HL-60/S4 treated with phorbol 12-myristate 13-acetate at 8.2 ng/mL for 4 days and 3 days (cell line): ENCODE data around the gene MOB2.

ENCODE experiments used
- in situ Hi-C: fragments of 300-500 bp; cut with MboI; formaldehyde crosslinking; loops from 2 replicates; pipeline ENCODE4 v1.15.0; 2022; ENCODE audit warnings: low sequenced_read_pairs

MOB2 gene

DNA sequence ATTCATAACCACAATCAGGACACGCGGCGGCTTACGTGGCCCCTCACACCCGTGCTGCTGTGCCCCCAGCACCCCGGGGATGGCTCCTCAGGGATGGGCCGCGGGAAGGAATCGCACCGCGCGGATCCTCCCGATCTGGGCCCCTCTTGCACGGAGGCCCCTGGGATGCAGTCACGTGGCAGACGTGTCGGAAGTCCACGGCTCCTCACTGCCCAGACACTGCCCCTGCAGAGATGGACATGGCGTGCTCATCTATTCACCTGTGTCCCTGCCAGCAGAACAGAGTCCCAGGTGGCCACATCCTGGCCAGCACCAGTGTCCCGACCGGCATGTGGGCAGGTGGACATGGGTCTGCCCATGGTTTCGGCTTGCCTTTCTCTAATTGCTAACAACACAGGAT lies 12.8 kb downstream of the MOB2 start:
- in situ Hi-C loops = no loop called here

DNA sequence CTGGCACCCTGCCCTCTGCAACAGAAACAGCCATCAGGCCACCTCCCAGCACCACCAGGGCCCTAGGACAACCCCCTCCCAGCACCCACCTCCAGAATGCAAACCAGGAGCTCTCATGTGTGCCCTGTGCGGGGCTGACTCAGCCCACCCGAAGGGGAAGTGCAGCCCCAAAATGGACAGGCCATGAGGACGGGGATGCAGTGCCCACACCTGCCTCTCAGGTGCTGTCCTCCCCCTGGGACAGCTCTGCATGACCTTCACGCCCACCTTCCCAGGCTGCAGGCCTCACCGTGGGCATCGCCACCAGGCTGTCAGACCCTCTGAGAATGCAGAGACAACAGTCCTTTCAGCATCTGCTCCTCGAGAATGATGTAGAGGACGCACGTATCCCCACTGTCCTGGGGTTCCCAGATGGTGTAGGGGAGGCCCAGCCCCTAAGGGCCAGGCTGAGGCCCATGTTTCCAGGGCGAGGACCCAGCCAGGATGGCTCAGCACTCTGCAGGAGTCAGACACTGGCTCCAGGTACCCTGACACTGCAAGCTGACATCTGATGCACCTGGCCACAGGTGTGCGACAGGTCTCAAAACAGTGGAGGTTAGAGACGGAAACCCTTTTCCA lies 13.5 kb downstream of the MOB2 start:
- in situ Hi-C loops = no loop called here

DNA sequence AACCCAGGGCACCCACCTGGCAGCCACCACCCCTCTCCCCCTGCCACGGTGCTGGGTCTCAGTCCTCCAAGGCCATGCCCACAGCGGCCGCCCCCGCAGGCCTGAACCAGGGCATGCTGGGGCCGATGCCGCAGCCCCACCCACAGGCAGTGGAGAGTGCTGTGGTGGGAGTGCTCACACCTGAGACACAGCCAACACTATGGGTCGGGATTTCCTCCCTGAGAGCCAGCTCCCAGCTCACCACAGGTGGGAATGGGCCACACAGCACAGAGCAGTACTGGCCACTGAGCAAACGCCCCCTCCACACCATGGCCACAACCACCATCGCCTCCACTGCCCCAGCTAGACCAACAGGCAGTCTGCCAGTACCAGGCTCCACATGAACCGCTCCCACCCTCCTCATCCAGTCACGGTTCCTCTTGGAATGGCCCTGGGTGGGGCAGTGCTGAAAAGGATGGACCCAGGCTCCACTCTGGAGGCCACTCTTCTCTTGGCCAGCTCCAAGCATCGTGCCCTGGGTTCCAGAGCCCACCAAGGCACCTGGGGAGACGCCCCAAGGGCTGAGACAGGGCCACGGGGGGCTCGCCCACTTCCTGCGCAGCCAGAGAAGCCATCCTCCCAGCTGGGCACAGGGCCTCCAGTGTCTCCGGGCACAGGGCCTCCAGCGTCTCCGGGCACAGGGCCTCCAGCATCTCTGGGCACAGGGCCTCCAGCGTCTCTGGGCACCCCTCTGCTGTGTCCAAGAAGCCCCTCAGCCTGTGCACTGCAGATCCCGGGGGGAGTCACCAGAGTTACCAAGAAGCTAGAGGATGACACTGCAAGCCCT lies 14.2 kb downstream of the MOB2 start:
- in situ Hi-C loops = no loop called here

DNA sequence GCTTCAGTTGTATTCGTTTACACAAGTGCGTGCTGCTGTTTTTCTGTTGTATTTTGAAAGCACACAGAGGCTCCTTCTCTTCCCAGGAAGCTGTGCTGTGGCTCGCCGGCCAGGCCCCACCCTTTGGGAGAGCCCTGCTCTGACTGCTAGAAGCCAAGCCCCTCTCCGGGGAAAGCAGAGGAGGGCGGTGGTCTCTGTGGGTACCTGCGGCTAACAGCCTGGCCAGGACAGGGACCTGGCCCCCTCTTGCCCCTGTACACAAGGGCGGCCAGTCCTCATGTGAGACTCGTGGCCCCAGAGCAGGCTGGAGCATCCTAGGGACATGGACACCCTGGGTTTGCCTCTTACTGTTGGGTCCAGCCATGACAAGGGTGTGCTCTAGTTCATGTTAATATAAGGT lies 14.8 kb downstream of the MOB2 start:
- in situ Hi-C loops = no loop called here

DNA sequence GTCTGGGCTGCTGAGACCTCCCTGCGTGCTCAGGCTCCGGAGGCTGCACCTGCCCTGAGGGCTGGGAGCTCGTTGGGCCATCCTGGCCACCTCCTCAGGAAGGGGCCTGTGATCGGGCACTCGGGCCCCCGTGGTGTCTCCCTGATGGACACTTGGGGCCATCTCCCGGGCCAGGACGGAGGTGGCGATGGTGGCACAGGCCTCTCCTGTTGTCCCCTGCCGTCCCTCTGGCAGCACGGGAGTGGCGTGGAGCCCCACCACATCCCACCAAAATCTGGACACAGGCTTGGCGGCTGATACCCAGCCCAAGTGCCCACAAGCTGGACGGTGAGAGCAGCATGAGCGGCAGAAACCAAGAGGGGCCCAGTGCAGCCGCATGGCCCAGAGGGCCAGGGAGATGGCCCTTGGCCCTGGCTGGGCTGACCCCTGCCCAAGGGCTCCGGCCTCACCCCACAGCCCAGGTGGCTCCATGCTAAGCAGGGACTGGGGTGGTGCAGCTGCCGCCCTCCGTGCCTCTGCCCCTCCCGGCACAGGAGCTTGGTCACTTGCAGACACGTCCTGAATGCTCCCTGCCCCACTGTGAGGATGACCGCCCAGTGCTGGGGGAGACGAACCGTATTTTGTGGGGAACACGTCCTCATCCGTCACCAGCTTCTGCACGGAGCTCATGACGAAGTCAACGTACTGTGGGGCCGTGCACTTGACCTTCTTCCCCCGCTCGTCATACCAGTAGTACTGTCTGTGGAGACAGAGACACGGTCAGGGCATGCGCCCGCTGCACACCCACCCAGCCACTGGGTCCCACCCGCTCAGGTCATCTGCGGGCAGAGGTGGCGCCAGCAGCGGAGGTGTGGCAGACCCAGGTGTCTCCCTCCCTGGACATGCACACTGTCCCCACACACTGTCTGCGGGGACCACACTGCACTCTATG lies 15.6 kb downstream of the MOB2 start:
- in situ Hi-C loops = no loop called here

DNA sequence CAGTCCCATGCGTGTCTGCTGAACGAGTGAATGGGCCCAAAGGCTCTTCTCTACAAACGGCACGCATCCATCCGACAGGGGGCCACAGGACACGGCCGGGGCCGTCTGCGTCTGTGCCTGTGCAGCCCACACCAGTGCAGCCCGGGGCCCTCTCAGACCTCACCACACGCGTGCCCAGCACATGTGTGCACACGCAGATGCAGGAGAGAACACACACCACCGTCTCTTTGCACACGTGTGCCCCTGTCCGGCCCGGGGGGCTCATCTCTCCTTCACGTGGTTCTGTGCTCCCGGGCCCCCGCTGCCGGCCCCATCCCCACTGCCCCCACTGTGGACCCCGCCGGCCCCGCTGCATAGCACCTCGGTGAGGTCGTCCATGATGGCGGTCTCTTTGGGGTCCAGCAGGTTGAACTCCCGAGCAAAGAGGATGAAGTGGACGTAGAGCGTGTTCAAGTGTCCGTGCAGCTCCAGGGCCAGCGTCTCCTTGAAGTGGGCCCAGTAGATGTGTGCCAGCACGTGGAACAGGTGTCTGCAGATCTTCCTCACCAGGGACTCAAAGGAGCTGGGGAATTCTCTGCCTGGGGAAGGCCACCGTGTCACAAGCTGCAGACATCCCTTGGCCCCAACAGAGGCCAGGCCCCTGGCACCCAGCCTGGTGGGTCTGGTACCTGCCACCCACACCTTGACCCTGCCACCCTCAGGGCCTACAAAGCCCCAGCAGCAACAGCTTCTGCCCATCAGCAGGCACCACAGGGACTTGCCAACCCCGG lies 16.5 kb downstream of the MOB2 start:
- in situ Hi-C loops = no loop called here

DNA sequence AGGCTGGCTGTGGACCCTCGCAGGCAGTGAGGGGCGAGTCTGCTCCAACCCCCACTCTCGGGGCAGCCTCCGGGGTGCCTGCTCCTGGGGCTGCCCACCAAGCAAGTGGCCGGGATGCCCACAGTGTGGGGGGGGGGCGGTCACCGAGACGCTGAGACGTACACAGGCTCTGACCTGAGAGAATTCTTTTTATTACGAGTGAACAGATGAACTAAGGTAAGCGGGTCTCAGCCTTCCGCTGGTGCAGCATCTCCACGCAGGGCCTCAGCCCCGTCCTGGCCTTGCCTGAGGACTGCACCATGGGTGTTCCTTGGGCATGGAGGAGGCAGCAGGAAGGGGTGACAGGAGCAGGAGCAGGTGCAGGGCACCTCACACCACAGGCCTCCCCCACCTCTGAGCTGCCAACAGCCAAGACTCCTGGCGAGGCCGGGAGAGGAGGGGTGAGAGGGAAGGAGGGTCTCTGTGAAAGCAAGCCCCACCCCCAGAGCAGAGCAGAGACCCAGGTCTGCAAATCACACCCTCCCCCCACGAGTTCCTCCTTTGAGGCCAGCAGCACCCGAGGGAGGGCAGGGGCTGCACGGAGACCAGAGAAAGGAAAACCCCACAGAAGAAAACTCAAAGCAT lies 17.2 kb downstream of the MOB2 start:
- in situ Hi-C loops = no loop called here

DNA sequence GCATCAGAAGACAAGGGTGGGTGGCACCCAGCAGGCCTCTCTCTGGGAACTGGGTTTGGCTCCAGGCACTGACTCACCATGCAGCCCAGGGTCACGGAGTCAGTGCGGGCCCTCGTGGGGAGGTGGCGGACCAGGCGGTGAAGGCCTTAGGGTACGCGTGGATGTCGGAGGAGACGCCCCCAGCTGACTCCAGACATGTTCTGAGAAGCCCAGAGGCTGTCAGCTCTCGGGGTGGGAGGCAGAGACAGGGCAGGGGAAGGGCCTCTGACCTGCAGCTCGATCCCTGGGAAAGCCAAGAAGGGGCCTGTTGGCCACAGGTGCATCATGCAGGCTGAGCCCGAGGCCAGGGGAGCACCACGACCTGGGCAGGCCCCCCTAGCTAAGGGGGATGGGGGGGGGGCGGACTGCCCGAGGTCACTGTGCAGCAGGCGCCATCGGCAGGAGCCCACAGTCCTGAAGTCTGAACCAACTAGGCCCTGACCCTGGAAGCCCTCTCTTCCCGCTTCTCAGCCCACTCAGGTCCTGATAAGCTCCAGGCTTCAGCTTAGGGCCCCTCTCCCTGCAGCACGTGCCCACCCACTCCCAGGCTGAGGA lies 18.0 kb downstream of the MOB2 start:
- in situ Hi-C loops = no loop called here

DNA sequence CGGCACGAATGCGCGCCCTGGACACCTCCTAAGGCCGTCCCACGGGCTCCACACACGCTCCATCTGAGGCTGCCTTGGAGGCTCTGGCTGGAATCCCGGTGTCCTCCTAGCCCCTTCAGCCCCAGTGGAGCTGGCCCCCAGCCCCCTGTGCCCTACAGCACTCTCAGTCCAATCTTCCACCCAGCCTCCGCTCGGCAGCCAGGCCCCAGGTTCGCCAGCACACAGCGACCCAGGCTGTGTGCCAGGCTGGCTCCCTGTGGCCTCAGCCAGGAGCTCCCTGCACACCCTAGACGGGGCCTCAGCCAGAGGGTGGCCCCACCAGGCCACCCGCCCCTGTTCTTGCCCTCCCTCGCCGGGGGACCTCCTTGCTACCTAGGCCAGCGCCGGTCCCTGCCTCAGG lies 18.6 kb downstream of the MOB2 start:
- in situ Hi-C loops = no loop called here

DNA sequence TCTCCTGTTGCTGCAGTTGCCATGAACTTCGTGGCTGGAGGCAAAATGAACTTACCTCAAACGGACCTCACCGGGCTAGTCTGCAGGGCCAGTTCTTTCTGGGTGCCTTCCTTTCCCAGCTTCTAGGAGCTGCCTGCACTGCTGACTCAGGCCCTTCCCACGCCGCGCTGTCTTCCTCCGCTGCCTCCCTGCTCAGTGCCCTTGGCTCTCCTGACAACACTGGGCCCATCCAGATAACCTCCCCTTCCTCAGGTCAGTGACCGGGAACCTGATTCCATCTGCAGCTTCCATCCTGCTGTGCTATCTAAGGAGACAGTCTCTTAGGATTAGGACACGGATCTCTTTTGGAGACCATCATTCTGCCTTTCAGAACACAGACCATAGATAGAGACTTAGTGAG lies 19.3 kb downstream of the MOB2 start:
- in situ Hi-C loops = no loop called here

DNA sequence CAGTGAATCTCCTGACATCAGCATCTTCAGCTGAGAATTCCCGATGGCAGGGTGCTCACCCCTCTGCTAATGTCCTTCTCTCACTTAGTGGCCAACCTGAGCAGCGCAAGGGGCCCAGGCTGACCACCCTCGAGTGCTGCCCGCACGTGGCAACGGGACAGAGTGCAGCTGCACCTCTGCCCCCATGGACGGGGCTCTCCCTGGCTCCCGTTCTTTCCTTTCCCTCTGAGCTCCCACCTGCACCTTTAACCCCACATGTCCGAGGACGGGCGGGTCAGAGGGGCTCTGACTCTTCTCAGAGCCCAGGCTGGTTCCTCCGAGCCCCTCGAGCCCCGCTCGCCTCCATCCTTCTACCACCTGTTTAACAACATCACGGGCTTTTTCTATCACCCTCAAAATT lies 19.8 kb downstream of the MOB2 start:
- in situ Hi-C loops = no loop called here

DNA sequence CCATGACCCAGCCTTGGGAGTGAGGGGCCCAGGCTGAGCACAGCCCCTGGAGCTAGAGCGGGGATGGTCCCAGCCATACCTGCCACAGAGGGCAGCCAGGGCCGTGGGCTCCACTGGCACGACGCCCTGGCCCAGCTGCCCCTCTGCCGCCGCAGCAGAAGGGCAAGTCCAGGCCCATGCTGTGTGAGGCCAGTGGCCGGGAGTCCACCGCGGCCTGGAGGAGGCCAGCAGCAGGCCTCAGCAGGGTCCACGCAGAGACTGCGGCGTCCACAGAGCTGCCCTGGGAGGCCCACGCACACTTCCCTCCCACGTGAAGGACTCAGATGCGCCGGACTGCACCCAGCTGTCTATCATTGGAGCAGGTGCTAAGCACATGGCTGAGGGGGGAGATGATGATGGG lies 23.5 kb downstream of the MOB2 start:
- in situ Hi-C loops = no loop called here

DNA sequence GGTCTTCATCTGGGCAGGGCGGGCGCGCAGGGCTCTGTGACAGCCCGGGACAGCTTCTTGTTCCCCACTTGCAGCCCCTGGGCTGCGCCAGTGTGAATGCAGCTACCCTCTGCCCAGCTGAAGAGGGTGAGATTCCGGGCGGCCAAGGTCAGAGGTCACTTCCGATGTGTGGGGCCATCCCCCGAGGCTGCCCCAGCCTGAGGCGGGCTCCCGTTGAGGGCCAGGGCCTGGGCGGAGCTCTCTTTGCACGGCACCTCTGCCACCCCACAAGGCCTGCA lies 23.9 kb downstream of the MOB2 start:
- in situ Hi-C loops = no loop called here

DNA sequence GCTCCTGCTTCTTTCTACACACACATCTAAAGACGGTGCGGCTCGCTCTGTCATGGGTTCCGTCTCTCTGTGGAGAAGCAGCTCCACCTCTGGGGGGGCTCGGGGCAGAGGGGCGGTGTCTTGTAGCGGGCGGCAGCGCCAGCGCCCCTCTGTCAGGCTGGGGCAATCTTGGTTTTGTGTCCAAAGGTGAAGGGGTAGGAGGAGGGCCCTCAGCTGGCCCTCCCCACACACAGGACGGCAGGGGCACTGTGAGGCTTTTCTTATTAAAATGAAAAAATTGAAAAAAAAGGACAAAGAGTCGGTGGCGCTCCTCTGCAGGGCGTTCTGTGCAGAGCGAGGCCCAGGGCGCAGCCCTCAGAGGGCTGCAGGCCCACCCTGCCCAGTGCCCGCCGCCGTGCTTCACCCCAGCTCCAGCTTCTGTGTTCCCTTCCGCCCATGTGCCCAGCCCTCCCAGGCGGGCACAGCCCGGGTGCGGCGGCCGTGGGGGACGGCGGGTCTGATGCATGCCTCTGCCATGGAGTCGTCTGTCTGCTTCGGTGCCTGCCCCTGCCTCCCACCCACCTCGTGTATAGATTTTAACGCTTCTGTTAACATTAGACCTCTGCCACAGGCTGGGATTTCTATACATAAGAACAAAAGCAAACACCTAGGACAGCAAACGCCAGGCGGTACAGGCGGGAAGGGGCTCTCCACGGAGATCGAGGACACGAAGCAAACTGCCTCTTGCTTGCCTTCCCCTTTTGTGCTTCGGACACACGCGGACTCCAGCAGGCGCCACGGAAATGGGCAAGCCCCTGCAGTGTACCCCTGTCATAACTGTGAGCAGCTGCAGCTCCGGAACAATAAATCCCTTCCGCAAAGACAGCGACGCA lies 24.5 kb downstream of the MOB2 start:
- in situ Hi-C loops = no loop called here

DNA sequence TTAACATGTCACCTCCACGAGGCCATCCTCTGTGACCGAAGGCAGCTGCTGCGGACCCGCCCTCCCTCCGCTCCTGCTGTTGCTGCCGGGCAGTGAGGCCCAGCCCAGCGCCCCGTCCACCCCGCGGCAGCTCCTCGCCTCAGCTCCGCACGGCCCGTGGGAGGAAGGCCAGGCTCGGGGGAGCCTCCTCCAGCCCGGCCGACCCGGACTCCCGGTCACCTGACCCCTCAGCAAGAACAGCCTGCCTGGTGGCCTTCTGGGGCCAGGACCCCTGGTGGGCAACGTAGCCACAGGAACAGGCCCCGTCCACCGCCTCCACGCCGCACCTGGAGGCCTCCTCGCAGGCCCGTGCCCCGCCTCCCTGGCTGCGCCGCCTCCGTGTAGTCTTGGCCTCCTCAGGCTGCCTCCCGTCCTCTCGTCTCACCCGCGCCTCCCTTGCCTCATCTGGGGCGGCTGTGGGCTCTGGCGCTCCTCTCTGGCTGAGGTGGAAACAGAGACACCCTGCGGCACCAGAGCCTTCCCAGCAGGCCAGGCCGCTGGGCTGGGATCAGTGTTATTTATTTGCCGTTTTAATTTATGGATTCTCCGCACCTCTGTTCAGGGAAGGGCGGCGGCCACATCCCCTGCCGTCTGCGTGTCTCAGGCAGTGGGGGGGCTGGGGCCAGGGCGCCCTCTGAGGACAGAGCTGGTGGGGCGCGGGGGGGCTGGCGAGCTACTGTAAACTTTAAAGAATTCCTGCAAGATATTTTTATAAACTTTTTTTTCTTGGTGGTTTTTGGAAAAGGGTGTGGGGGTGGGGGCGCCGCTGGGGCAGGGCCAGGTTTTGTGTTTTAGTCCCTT lies 25.4 kb downstream of the MOB2 start:
- in situ Hi-C loops = no loop called here

DNA sequence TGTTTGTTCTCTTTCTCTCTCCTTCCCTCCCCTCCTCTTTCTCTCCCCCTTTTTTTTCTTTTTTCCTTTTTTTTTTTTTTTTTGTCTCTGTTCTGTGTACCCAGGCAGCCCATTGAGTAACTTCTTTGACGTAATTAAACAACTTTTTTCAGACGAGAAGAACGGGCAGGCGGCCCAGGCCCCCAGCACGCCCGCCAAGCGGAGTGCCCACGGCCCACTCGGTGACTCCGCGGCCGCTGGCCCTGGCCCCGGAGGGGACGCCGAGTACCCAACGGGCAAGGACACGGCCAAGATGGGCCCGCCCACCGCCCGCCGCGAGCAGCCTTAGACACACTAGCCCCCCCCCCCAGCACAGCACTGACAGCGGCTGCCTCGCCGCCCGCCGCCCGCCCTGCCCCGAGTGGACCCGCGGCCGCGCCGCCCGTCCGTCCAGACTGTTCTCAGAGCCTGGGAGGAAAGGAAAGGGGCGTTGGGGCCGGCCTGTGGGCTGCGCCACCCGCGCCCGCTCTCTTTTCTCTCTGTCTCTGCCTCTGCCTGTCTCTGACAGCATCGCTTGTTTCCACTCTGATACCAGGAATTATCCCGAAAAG lies 26.1 kb downstream of the MOB2 start:
- in situ Hi-C loops = no loop called here

DNA sequence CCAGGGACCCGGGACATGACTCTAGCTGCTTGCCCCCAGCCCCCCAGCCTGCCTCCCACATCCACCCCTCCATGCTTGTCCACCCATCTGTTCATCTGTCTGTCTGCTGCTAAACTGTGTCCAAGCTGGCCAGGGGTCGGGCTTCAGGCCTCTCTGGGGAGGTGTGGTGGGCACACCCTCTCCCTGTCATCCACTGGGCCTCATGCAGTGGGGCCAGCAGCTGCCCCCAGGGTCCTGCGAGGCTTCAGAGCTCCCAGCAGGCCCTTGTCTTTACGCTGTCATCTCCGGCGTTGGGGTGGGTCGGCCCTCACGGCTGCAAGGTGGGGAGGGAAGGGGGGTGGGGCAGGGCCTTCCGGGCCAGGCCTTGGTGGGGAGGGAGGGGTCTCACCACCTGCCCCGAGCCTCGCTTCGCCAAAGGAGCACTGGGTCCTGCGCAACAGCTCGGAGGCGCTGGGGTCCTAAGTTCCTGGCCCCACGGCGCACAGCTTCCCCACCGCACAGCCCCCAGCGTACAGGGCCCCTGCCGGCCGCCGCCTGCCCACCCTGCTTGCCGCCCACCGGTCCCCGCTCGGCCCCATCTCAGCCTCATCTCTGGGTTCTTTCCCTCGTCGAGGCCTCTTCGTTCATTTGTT lies 26.7 kb downstream of the MOB2 start:
- in situ Hi-C loops = no loop called here

DNA sequence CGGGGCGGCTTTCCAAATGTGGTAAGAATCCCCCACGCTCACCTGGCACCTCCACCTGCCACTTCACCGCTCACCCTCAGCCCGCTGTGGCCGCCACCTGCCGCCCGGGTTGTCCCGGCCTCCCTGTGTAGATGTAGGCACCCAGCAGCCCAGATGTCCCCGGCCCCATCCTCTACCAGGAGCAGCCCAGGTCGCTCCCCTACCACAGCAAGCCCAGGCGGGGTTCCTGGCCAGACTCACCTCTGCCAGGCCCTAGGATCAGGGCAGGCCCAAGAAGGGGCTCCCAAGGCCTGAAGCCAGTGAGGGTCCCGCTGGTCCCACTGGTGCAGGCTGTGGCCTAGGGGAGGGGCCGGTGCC lies 27.4 kb downstream of the MOB2 start:
- in situ Hi-C loops = no loop called here
